ENCODE data around the gene KMT5B. TPM values are rescaled to one million over a fixed set of nuclear protein-coding genes. Genes with fewer than 3 reads are reported as not detected.

KMT5B gene
- total and polyA plus RNA-seq, 2 experiments from 2014 or later: 26.4 to 31.0 TPM

GRCh38 chr11:68113986-68114385 is 99.1 kb downstream of the KMT5B start:
- no peak overlapping the region for H3K4me3 Mint-ChIP-seq
- 0 out of 2 replicates have a peak overlapping the region, but pooled peaks have one; percentile 28 for H3K27ac ChIP-seq (ENCODE audit: low read depth)
- no peak overlapping the region for H2AFZ ChIP-seq
- no peak for DNase-seq (ENCODE audit: low spot score)
- peaks cover 84% of the 10 kb centered on the region for H4K20me1 ChIP-seq (replicated peaks; ENCODE audit: insufficient read depth)
- peaks cover 50% of the 10 kb centered on the region for H3K36me3 Mint-ChIP-seq (ENCODE audit: low read depth)
- no peak overlapping the region for H3K4me2 ChIP-seq
- peaks cover 100% of the 10 kb centered on the region for H3K79me2 ChIP-seq (replicated peaks; ENCODE audit: insufficient read depth)
- no peaks in the 10 kb centered on the region for H3K9me2 ChIP-seq (ENCODE audit: insufficient read depth)
- H3K9me3 Mint-ChIP-seq: no peaks in the 10 kb centered on the region; the same call in 2 of the 3 replicates
- H3F3A ChIP-seq (replicated peaks; ENCODE audit: low read depth): peaks cover 19% of the 10 kb centered on the region
- H3K27ac Mint-ChIP-seq: no peak overlapping the region
- H3K4me3 ChIP-seq: no peak overlapping the region
- H3K36me3 ChIP-seq (ENCODE audit: insufficient read depth): peaks cover 6% of the 10 kb centered on the region; the same call in 1 of the 2 replicates
- peaks cover 26% of the 10 kb centered on the region for H3K4me1 ChIP-seq (ENCODE audit: insufficient read depth)
- TF ChIP-seq CREB1 (CRISPR knock-in tag; IDR thresholded peaks at IDR 0.05; ENCODE audit: low read depth): no peak
- H3K4me1 Mint-ChIP-seq: peaks cover 34% of the 10 kb centered on the region
- ATAC-seq: no peak
- H3K27me3 Mint-ChIP-seq (ENCODE audit: insufficient read depth, low read depth, poor library complexity): peaks cover 8% of the 10 kb centered on the region
- no peaks in the 10 kb centered on the region for H3K27me3 ChIP-seq (ENCODE audit: insufficient read depth)

- Histone ChIP-seq H2AFZ (no peak overlapping the region), H3K79me2 (replicated peaks; ENCODE audit: insufficient read depth) (peaks cover 100% of the 10 kb centered on the region), H3K4me2 (0 out of 2 replicates have a peak overlapping the region, but pooled peaks have one; percentile 3), H3K27me3 (ENCODE audit: insufficient read depth) (no peaks in the 10 kb centered on the region), H4K20me1 (replicated peaks; ENCODE audit: insufficient read depth) (peaks cover 73% of the 10 kb centered on the region), H3K4me1 (ENCODE audit: insufficient read depth) (peaks cover 23% of the 10 kb centered on the region), H3K4me3 (no peak overlapping the region), H3K9me2 (ENCODE audit: insufficient read depth) (no peaks in the 10 kb centered on the region), H3K27ac (ENCODE audit: low read depth) (peak overlapping the region; percentile 80; the same call in 1 of the 2 replicates), H3K36me3 (ENCODE audit: insufficient read depth) (no peaks in the 10 kb centered on the region; the same call in 1 of the 2 replicates), H3F3A (replicated peaks; ENCODE audit: low read depth) (peaks cover 8% of the 10 kb centered on the region; the same call in 1 of the 2 replicates)
- 0 out of 2 replicates have a peak overlapping the region, but pooled peaks have one; percentile 7 for H3K27ac Mint-ChIP-seq
- peaks cover 21% of the 10 kb centered on the region for H3K36me3 Mint-ChIP-seq (ENCODE audit: low read depth)
- no peaks in the 10 kb centered on the region; the same call in 2 of the 3 replicates for H3K9me3 Mint-ChIP-seq
- no peak for TF ChIP-seq CREB1 (CRISPR knock-in tag; IDR thresholded peaks at IDR 0.05; ENCODE audit: low read depth)
- no peak for TF ChIP-seq ZNF331 (CRISPR knock-in tag; IDR thresholded peaks at IDR 0.05; ENCODE audit: low read depth)
- no peak for TF ChIP-seq JUNB (IDR thresholded peaks at IDR 0.05; ENCODE audit: unreplicated experiment)
- TF ChIP-seq ETS1 (IDR thresholded peaks at IDR 0.05): no peak
- no peak for TF ChIP-seq EZH2phosphoT487 (IDR thresholded peaks at IDR 0.05; ENCODE audit: unreplicated experiment)
- TF ChIP-seq STAT1 (IDR thresholded peaks at IDR 0.05; ENCODE audit: unreplicated experiment): no peak
- no peak for TF ChIP-seq CTCF (conservative IDR thresholded peaks at IDR 0.05; ENCODE audit: low read depth in 2 of 2)
- TF ChIP-seq EZH2 (IDR thresholded peaks at IDR 0.05; ENCODE audit: low read depth, unreplicated experiment): no peak
- TF ChIP-seq ZNF462 (CRISPR knock-in tag; IDR thresholded peaks at IDR 0.05): no peak
- no peak for TF ChIP-seq POLR2AphosphoS5 (IDR thresholded peaks at IDR 0.05; ENCODE audit: low read depth)
- TF ChIP-seq ZNF114 (CRISPR knock-in tag; IDR thresholded peaks at IDR 0.05): no peak
- ATAC-seq (no peak; the same call in 1 of the 3 replicates), DNase-seq (ENCODE audit: low spot score) (no peak)
- H3K4me3 Mint-ChIP-seq: no peak overlapping the region
- peaks cover 25% of the 10 kb centered on the region for H3K4me1 Mint-ChIP-seq
- H3K27me3 Mint-ChIP-seq (ENCODE audit: insufficient read depth, low read depth, poor library complexity): peaks cover 7% of the 10 kb centered on the region
Observed at GRCh38 chr11:68107689-68108088, 105.4 kb downstream of the KMT5B start.
